Osteocyte (in vitro differentiated cells): ENCODE data around the gene ANTXRL. TPM values are rescaled to one million over a fixed set of nuclear protein-coding genes. Genes with fewer than 3 reads are reported as not detected.
A peak's percentile ranks its signal among the peaks of the same experiment; 100 is the strongest.
"Not testable (repeated sequence)": the region's sequence is repeated elsewhere in the genome, so short reads cannot be mapped to it uniquely, and the experiment has no call there.

Experiments used
- DNase-seq: peaks from one replicate; pipeline ENCODE4 v3.0.0; 2021; ENCODE audit warnings: mixed read lengths; ENCODE audit not compliant: unreplicated experiment; ENCODE audit errors: extremely low spot score
- H3K27ac Mint-ChIP-seq: one replicate; pipeline ENCODE4 v1.8.0; 2021; ENCODE audit warnings: mild to moderate bottlenecking, mixed read lengths; ENCODE audit not compliant: unreplicated experiment
- H3K27me3 Mint-ChIP-seq: one replicate; pipeline ENCODE4 v1.8.0; 2021; ENCODE audit warnings: mixed read lengths; ENCODE audit not compliant: unreplicated experiment
- H3K36me3 Mint-ChIP-seq: one replicate; pipeline ENCODE4 v1.8.0; 2021; ENCODE audit warnings: mixed read lengths; ENCODE audit not compliant: unreplicated experiment
- H3K4me1 Mint-ChIP-seq: one replicate; pipeline ENCODE4 v1.8.0; 2021; ENCODE audit warnings: mixed read lengths; ENCODE audit not compliant: unreplicated experiment
- H3K4me3 Mint-ChIP-seq: one replicate; pipeline ENCODE4 v1.8.0; 2021; ENCODE audit warnings: mild to moderate bottlenecking, moderate library complexity, mixed read lengths; ENCODE audit not compliant: unreplicated experiment
- H3K9me3 Mint-ChIP-seq: one replicate; pipeline ENCODE4 v1.8.0; 2021; ENCODE audit warnings: mixed read lengths; ENCODE audit not compliant: unreplicated experiment
- total RNA-seq: library from RNA; stranded (reverse); gene quantifications from 2 replicates; pipeline ENCODE4 v1.2.1, GENCODE V29; 2021
- TF ChIP-seq, protein P1 (sequence below): fragments of 200-600 bp; sonication (generic); IDR thresholded peaks from 2 replicates; pipeline ENCODE4 v1.5.0; 2021; ENCODE audit warnings: antibody characterized with exemption, mild to moderate bottlenecking, moderate library complexity

The ANTXRL gene
- total RNA-seq, 1 donor from 2014 or later = not detected

DNA sequence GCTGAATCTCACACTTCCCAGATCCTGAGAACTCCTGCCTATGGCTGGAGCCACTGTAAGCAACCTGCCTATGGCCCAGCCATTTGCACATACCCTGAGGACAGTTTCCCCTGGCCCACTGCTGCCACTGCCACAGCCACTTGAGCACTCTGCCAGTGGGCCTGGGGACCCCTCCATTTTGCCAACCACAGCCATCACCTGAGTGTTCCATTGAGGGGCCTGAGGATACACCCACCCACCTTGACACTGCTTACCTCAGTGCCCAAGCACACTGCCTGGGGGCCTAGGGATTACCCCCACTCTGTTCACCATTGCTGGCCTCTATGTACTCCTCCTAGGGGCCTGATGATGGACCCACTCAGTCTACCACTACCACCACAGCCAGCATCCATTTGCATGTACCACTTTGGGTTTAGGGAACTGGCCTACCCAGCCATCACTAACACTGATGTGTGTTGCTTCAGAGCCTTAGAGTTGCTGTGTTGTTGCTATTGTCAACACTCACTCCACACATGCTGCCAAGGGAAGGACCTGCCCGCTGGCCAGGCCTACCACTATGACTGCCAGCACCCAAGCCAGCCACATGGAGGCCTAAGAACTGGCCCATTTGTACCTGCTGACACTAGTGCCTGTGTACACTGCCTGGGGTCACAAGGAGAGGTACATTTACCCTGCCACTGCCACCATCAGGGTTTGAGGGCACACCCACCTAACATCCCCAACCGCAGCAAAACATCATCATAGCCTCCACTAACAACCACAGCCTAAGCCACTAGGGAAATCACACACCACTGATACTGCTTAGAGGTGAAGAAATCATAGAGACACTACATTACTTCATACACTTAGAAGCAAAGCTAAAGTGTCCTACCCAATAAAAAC is 45.9 kb upstream of the ANTXRL start:
- DNase-seq = peak; percentile 68
- H3K4me3 Mint-ChIP-seq = no peak overlapping the region
- H3K36me3 Mint-ChIP-seq = no peaks in the 10 kb centered on the region
- H3K27me3 Mint-ChIP-seq = peaks cover 35% of the 10 kb centered on the region
- no peaks in the 10 kb centered on the region for H3K4me1 Mint-ChIP-seq
- H3K9me3 Mint-ChIP-seq = peaks cover 6% of the 10 kb centered on the region
- no peak overlapping the region for H3K27ac Mint-ChIP-seq
- TF ChIP-seq, protein P1, sequence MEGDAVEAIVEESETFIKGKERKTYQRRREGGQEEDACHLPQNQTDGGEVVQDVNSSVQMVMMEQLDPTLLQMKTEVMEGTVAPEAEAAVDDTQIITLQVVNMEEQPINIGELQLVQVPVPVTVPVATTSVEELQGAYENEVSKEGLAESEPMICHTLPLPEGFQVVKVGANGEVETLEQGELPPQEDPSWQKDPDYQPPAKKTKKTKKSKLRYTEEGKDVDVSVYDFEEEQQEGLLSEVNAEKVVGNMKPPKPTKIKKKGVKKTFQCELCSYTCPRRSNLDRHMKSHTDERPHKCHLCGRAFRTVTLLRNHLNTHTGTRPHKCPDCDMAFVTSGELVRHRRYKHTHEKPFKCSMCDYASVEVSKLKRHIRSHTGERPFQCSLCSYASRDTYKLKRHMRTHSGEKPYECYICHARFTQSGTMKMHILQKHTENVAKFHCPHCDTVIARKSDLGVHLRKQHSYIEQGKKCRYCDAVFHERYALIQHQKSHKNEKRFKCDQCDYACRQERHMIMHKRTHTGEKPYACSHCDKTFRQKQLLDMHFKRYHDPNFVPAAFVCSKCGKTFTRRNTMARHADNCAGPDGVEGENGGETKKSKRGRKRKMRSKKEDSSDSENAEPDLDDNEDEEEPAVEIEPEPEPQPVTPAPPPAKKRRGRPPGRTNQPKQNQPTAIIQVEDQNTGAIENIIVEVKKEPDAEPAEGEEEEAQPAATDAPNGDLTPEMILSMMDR = no peak

DNA sequence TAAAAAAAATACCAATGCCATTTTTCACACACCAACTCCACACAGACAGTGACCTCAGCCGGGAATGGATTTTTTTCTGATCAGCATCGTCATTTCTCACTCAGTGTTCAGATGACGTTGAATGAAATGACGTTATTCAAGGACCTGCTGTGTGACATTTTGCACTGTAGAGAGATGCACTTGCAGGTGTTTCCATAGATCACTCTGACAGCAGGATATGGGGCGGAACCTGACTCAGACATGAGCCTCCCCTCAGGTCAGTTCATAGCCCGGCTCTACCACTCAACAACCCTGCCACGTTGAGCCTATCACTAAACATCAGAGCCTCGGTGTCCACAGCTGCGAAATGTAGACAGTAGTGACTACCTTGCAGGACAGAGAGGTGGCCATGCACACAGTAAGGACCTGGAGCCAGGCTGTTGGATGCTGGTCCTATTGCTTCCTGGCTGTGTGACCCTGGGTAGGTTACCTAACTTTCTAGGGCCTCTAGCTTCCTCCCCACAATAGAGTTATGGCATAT is 41.4 kb upstream of the ANTXRL start:
- no peaks in the 10 kb centered on the region for H3K4me1 Mint-ChIP-seq
- peaks cover 6% of the 10 kb centered on the region for H3K9me3 Mint-ChIP-seq
- H3K27ac Mint-ChIP-seq = no peak overlapping the region
- H3K36me3 Mint-ChIP-seq = no peaks in the 10 kb centered on the region
- H3K27me3 Mint-ChIP-seq = peaks cover 31% of the 10 kb centered on the region
- TF ChIP-seq, protein P1 = no peak
- no peak overlapping the region for H3K4me3 Mint-ChIP-seq
- peak; percentile 48 for DNase-seq

DNA sequence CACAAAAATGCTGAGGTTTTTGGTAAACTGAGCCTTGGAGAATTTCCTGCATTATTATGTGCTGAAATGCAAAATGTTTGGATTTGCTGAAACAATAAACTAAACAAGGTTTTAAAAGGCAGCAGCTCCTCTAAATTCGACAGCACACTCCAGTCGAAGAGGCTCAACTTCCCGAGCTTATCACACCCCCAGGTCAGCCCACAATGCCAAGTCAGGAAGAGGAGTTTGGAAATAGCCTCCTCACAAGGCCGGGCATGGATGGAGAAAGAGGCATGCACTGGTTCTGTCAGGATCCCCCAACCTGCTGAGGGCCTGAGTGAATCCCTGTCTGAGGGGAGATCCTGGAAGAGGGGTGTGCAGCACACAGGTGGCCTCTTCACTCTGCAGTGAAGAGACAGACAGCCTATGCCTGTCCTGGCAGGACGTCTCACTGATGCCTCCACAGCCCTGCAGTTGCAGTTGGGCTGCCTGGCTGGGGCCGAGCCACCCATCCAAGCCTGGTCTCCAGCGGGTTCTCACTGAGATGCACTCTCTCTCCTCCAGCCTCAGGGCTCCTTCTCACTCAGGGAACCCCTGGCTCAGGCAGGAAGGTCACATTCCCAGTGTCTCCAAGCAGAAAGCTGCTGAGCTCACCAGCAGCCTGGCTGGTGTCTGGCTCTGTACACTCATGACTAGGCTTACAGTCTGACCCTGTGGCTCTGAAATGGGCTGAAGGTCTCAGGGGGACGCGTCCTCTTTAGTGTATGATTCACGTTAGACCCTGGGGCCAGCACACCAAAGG is 40.2 kb upstream of the ANTXRL start:
- not testable (repeated sequence) for H3K36me3 Mint-ChIP-seq, H3K4me1 Mint-ChIP-seq, H3K4me3 Mint-ChIP-seq, H3K9me3 Mint-ChIP-seq, H3K27ac Mint-ChIP-seq
- DNase-seq = peak; percentile 40
- H3K27me3 Mint-ChIP-seq = peaks cover 27% of the 10 kb centered on the region

DNA sequence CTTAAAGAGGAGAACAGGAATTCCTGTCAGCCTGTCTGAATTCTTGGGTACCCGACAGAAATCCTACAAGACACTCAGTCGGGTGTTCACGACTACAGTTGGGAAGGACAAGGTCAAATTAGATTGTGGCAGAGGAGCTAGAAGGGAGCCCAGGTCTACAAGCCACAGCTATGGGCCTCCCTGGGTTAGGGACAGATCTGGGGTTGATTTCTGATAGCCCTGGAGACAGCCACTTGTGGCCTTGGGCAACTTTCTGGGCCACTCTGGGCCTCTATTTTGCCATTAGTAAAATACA is 39.7 kb upstream of the ANTXRL start:
- H3K4me1 Mint-ChIP-seq = no peaks in the 10 kb centered on the region
- TF ChIP-seq, protein P1 = no peak
- H3K9me3 Mint-ChIP-seq = peaks cover 6% of the 10 kb centered on the region
- H3K36me3 Mint-ChIP-seq = no peaks in the 10 kb centered on the region
- peak; percentile 64 for DNase-seq
- no peak overlapping the region for H3K27ac Mint-ChIP-seq
- peaks cover 23% of the 10 kb centered on the region for H3K27me3 Mint-ChIP-seq
- no peak overlapping the region for H3K4me3 Mint-ChIP-seq

DNA sequence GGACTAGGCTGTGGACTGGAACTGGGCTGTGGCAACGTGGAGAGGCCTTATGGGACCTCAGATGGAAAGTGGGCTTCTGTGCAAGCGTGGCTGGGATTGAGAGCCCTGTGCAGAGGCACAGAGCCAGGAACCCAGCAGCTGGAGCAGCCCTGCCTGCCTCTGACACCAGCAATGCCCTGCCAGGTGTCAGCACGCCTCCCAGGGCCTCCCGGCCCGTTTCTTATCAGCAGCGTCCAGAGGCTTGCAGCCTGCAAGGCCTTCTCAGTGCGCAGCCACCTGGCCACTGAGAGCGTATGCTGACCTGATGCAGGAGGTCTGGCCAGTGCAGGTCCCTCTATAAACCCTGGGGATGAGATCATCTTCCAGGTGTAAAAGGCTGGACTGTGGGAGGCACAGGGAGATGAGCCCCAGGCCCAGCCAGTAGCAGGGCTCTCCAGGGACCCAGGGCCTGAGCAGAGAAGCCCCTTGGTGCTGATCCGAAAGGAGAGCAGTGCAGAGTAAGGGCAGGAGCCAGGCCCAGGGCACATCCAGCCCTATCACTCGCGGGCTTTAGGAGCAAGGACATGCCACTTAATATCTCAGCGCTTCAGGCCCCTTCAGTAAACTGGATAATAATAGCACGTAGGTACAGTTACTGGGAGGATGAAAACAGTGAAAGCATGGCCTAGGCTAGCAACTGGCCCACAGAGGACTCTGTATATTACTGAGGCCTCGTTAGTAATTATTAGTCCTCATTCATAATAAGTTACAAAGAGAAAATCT is 38.8 kb upstream of the ANTXRL start:
- Mint-ChIP-seq H3K27ac (no peak overlapping the region), H3K36me3 (no peaks in the 10 kb centered on the region), H3K4me1 (no peaks in the 10 kb centered on the region), H3K27me3 (peaks cover 15% of the 10 kb centered on the region), H3K4me3 (no peak overlapping the region), H3K9me3 (no peaks in the 10 kb centered on the region)
- peak; percentile 79 for DNase-seq
- TF ChIP-seq, protein P1 = no peak
